GM18517 (cell line): ENCODE measurements around the gene BEGAIN.

Experiments
- ATAC-seq: cut with Tn5 transposase; IDR thresholded peaks from one replicate; pipeline ENCODE4 v1.9.1; 2021; ENCODE audit warnings: mild to moderate bottlenecking, moderate library complexity; ENCODE audit not compliant: unreplicated experiment

BEGAIN gene

DNA sequence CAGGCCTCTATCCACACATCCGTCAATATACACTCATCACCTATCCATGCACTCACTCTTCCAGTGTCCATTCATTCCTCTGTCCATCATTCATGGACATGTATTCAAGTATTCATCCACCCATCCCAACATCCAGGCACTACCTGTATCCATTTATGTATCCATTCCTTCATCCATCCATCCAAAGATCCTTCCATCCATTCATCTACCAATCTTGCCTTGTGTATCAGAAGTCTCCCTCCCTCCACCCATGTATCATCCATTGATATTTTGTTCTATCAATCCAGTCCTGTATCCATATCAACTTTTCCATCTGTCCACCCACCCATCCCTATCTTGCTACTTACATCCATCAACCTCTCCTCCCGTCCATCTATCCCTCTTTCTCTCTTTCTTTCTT is 4.0 kb downstream of the BEGAIN start:
- no peak for ATAC-seq

DNA sequence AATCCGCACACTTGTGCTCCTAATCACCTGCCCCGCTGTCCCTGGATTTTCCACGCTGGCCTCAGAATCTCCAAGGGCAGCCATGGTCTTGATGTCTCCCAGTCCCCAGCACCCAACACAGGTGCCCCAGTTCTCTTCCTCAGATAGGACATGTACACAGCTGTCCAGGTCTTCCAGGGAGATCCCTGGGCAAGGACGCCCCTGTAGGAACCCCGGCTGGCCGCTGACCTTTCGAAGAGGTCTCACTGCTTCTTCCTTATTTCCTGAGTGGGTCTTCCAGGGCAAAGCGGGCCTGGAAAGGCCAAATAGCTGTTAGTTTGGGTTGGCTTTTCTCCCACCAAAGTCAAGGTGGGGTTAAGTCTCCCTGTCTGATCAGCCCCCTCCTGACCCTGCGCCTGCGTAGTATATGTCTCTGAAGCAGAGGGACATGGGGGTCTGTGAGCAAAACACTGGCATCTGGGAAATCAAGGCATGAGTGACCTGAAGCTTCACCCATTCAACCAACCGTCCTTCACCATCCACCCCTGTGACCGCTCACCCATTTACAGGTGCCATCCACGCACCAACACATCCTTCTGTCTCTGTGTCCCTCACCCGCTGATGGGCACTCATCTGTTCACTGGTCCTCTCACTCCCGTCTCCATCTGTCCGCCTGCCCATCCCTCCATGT is 4.6 kb downstream of the BEGAIN start:
- ATAC-seq, result no peak

DNA sequence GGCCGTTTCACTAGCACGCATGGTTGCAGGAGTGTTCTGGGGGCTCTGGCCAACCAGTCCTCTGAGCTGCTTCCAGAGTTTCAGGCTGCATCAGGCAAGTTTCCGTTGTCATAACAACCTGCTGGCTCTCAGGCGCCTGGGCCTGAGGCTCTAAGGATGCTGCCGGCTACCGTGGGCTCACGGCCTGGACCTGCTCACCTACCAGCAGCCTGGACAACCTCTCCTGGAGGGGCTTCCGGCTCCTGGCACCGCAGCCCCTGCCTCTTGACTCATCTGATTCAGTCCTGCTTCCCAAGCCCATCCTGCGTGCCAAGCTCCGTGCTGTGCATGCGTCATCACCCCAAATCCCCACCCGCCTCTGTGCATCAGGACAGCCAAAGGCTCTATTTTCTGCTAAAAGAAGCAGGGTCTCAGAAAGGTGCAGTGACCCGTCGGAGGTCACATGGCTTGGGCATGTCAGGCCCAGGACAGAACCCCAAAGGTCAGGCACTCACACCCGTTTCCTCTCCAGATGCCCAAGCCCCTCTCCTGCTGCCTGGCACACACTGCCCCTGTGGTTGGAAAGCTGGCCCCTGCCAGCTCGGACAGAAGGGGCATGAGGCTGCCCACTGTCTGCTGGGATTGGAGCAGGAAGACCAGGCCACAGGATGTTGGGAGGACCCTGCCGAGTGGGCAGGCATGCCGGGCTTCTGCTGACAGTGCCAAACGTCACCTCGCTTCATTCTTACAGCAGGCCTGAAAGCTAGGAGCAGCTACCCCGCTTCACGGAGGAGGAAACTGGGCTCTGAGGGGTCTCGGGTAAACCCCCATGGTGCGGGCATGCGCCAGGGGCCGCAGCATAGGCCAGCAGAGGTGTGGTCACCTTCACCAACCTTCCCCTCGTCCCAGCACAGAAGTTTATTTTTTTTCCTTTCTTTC is 5.7 kb downstream of the BEGAIN start:
- ATAC-seq, result no peak

DNA sequence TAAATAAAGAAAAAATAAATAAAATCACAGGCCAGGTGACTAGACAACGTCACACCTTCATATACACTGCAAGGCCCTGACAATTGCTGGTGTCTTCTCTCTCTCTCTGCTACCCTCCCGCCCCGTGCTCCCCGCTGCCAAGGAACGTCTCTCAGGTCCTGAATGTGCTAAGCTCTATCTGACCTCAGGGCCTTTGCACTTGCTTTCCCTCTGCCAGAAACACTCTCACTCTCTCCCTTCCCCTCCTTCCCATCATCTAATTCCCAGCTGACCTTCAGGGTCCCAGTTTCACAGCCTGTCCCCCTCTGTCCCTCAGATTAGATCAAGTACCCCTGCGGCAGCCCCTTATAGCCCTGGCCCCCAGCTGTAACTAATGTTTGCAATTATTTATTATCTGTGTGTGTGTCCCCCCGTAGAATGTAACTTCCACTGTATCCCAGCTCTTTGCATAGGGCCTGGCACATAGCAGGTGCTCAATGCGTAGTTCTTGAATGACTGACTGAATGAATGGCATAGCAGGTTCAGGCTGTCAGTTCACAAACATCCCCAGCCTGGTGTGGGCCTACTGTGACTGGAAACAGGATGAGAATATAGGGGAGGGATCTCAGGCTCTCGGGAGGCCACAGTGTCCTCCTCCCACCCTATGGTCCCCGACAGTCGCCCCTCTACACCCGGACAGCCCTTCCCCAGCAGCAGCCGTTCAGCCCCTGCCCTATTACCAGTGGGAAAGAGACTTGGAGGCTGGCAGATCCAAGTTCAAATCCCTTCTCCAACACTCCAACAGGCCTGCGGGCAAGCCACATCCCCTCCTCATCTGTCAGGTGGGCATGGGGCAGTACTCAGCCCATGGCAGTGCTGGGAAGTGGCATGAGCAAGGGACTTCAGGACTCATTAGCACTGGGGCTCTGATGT is 6.6 kb downstream of the BEGAIN start:
- no peak for ATAC-seq

DNA sequence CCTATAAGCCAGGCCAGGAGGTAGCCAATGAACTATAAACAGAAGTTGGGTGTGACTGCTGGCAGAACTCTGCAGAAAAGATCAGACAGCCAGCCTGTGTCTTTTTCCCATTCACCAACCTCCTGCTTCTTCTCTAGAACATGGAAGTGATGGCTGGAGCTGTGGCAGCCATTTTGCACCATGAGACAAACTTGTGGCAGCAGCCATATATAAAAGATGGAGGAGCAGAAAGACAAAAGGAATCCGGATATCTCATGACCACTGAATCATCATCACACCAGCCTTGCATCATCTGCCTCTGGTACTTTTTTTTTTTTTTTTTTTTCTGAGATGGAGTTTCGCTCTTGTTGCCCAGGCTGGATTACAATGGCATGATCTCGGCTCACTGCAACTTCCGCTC is 8.7 kb downstream of the BEGAIN start:
- ATAC-seq, result no peak

DNA sequence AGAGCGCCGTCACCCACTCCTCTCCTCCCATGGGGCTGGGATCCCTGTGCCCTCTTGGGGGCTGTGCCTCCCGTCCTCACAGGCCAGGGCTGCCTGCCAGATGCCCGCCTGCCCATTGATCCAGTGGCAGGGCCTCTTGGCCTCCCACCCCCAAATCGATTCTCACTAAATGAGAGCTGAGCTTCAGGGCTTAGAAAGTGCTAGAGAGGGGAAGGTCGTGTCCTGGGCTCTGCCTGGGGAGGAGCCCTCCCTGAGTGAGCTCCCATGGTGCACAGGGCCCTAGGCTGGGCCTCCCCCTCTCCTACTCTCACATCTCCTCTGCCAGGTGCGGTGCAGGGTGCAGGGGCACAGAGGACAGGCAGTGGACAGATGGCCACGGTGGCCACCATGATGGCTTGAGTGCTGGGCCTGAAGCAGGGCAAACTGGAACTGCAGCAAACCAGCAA is 9.2 kb downstream of the BEGAIN start:
- no peak for ATAC-seq

DNA sequence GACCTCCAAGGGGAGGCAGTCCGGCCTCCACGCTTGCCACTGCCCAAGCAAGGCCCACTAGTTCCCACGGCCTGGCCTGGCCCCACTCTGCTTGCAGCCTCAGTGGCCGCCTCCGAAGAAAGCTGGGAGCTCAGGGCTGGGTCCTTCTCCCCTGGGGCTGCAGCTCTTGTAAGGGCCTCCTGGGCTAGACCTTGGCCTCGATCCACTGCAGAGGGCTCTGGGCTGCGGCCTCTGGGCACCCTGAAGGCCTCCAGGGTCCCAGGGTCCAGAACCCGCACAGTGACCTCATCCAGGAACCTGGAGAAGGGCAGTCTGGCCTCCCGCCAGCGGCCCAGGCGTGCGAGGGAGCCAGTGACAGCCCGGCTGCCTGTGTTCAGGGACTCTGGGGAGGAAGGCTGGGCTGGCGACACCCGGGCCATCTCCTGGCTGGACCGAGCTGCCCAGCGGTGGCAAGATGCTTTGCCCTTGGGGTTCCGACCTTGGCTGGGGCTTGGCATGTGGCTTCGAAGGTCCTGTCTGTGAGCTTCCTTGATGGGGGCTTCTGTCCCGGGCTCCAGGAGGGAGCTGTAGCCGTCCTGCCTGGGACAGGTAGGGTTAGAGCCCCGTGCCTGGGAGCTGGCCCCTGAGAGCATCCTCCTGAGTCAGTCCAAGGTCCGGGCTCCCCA is 9.8 kb downstream of the BEGAIN start:
- no peak for ATAC-seq

DNA sequence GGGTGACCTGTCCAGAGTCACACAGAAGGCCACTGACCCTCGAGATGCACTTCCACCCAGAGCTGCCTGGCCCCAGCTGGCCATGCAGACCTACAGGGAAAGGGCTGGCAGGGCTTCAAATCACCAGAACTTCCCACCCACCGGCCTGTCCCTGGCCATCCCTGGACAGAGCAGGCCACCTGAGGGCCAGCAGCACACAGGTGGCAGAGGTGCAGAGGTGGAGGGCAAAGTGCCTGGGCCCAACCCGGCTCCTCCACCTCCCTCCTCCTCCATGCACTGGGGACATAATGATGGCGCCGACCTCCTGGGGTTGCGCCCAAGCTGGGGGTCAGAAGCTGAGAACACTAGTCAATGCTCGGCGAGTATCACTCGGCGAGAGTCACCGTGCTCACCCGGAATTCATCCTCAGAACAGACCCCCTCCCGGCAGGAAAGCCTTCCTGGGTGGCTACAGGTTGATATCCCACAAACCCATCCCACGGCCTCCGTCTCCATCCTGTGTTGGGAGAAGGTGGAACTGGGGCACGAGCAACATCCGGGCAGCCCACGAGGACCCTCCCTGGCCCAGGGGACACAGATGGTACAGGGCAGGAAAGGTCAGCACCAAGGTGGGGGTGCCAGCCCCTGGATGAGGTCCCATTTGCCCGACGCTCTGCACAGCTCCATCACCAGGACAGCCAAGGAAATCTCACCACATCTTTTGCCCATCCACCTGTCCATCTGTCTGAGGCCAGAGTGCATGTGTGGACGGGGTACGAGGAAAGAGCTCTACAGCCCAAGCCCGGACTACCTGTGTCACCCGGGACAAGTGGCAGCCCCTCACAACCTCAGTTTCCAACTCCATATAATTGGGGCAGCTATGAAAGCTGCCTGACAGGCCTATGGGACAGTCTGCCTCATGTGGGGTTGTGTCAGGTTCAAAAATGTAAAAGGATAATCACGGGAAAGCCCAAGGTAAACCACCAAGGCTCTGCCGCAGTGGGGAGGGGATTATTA is 10.8 kb downstream of the BEGAIN start:
- ATAC-seq, result no peak

DNA sequence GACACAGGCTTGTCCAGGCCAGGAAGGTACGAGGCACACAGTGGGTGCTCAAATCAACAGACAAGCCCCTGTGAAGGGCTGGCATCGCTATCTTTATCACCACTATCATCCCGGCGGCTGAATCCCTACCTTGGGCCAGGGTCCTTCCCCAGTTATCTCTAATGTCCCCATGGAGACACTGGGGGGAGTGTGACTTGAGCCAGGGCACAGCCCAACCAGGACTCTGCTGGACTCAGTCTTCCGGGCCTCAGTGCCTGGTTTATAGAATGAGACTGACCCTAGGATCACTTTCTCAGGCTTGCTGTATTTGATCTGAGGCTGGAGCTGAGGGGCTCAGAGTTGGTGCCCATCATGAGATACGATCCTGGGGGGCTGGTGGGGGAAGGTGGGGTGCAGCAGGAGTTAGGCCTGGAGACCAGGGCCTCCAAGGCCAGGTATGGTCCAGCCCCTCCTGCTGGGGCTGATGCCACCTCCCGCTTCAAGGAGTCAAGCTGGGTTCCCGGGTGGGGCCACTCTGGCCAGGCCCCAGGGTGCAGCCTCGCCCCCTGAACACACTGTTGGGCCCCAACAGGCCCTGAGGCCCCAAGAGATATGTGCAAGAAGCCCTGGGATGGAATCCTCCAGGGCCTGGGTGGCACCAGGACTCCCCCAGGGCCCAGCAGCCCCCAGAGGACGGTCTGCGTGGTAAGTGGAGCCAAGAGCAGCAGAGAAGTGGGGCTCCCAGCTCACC is 11.8 kb downstream of the BEGAIN start:
- no peak for ATAC-seq

DNA sequence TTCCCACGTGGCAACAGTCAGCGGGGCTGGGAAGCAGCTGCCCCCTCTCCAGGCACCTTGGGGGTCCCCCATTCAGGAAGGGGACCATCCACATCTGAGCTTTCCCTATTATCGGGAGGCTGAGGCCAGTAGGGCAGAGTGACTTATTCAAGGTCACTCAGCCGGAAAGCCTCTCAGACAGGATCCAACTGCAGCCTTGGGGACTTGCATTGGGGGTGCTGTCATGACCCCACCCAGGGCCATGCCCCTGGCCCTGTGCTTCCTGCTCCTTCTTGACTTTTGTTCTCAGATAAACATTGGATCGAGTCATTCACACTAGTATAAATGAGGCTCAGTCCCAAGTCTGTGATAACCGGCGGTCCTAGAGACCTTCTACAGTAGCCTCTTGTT is 12.6 kb downstream of the BEGAIN start:
- ATAC-seq, result no peak

DNA sequence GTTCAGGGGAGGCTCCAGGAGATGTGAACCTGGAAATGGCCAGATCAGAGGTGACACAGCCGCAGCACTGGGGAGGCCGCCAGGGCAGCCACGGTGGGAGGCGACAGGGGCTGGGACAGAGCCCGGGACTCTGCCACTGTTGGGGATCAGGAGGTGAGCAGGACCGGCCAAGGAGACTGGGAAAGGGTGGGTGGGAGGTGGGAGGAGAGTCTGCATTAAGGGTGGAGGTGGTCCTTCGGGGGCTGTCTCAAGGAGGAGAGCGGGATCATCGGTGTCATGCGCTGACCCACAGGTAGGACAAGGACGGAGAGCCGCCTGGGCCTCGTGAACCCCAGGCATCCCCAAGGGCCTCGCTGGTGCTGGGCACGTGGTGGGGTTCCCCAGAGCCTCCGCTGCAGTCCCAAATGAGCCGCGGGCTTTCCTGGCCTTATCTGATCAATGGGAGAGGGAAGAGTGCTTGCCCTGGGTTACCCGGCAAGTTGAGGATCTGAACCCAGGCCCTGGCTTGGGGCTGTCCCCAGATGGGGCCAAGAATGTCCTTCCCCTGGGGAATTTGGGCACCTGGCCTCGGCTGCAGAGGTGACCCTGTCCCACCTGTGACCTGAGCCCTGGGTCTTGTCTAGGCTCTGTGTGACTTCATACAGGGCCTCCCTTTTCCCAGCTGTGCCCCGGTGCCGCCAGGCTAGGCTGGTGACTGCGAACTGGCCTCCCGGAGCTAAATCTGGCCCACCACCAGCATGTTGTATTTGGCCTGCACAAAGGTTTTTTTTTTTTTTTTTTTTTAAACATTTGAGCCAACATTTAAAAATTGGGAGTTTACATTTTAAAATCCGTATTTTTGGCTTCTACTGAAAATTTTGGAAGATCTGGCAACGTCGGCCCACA is 13.2 kb downstream of the BEGAIN start:
- no peak for ATAC-seq

DNA sequence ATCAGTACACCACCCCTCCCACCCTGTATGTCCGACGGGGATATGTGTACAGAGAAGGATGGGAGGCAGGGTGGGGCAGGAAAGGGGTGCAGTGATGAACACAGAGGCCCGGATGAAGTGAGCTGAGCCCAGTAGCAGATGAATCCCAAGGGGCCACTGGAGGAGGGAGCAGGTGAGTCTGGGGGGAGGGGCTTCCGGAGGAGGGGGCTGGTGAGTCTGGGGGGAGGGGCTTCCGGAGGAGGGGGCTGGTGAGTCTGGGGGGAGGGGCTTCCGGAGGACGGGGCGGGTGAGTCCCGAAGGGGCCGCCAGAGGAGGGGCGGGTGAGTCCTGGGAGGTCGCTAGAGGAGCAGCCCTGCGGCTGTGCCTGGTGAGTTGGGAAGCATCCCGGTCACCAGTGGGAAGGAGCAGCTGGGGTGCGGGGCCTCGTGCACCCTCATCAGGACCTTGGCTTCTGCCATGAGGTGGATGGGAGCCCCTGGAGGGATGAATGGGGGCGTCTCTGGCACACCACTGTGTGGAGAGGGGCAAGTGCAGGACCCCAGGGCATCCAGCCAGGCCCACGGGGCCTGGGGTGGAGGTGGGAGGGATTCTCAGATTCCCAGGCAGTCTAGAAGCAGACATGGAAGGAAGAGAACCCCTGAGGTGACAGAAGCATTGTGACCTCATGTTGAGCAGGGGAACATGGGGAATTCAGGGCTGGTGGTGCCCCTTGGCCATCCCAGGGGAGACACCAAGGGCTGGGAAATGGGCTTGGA is 14.0 kb downstream of the BEGAIN start:
- ATAC-seq, result no peak

DNA sequence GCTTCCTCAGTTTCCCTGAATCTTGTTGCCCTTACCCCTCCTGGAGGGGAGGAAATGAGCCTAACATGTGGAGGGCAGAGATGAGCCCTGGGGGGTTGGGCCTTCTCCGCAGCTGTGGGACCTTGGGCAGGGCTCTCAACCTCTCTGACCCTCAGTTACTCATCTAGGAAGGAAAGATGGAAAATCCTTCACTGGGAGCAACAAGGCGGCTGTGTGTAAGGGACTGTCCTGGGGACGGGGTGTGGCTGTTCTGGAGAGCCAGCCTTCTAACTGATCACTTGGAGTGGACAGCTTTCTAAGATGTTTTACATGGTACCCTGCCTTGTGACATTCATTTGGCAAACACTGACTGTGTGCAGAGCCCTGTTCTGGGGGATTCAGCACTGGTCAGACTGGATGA is 14.7 kb downstream of the BEGAIN start:
- no peak for ATAC-seq

DNA sequence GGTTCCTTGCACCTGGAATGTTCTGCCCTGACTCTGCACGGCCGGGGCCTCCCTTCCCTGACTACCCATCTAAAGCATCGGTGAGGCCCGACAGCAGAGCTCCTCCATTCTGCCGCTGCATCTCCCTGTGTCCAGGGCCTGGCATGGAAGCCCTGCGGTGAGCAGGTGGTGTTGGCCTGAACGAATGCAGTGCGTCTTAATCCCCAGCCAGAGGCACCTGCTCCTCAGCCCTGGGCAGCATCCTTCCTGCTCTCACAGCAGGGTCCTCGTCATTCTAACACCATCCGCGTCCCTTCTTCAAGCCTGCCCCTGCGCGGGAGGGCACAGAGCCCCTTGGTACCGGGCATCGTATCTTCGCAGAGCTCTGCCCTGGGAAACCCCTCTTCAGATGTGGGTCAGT is 15.4 kb downstream of the BEGAIN start:
- ATAC-seq, result no peak

DNA sequence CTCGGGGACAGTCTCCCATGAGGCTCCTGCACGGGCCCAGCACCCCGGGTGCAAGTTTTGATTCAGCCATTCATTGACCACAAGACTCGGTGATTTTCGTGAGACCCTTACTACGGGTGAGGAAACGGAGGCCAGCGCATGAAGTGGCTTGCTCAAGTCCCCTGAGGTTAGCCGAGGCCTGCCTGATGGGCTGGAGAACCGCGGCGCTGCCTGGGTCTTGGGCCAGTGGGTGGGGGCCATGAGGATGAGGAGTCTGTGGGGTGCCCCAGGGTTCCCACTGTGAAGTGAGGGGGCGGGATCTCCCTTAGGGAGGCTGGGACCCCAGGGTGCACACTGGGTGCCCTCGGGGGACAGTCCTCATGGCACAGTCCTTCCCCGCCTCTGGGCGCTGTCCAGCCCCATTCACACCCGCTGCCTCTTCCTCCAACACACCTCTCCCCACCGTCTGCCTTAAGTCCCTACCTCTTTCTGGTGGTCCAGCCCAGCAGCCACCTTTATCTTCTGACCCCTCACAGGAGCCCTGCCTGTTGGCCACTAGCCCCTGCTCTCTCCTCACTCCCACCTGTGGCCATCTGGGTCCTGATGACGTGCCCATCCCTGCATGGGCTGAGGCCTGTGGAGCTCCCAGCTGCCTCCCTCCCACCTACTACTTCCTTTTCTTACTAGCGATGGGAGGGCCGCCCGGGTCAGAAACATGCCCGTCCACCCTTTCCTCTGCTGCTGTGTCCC is 16.3 kb downstream of the BEGAIN start:
- no peak for ATAC-seq

DNA sequence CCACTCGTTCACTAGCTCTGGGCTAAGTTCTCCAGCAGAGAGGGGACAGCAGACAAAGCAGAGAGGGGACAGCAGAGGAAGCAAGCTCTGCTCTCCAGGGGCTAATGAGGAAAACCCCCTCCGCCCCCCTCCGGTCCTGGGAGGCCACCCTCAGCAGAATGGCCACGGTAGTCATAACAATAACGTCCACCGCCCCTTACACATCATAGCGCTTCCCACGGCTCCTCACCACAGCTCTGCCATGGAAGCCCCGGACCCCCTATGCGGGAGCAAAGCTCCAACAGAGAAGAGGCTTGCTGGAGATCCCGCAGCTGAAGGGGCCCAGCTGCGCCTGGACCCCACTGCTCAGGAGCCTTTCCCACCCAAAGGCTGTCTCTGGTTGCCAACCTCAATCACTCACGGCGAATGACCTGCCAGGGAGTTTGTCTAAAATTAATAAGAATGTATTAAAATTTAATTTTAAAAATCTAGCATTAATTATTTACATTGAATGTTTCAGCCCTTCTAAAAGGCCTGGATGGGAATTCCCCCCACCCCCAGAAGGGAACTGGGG is 17.4 kb downstream of the BEGAIN start:
- no peak for ATAC-seq
